DMS79 (cell line): Measurements from ENCODE around the gene SLC37A1.

ENCODE experiments used
- DNase-seq: peaks from one replicate; lab custom pipeline; 2025; lab: John Stamatoyannopoulos, UW

SLC37A1 gene

GRCh38 chr21:42507418-42507817, 6.2 kb upstream of the SLC37A1 start:
- DNase-seq = no peak

- no peak for DNase-seq
These were observed 5.3 kb upstream of the SLC37A1 start for GRCh38 chr21:42508371-42508770.

GRCh38 chr21:42509244-42509643, 4.4 kb upstream of the SLC37A1 start:
- DNase-seq = no peak

- no peak for DNase-seq
These were observed 1.2 kb upstream of the SLC37A1 start for GRCh38 chr21:42512346-42513034.

- no peak for DNase-seq
These were observed 582 bp downstream of the SLC37A1 start for GRCh38 chr21:42513985-42514882.

- peak; percentile 30 for DNase-seq
These were observed 1.2 kb downstream of the SLC37A1 start for GRCh38 chr21:42514883-42515228.

GRCh38 chr21:42515708-42516502, 2.3 kb downstream of the SLC37A1 start:
- DNase-seq = peak; percentile 79

GRCh38 chr21:42518215-42518614, 4.6 kb downstream of the SLC37A1 start:
- no peak for DNase-seq

GRCh38 chr21:42518626-42519025, 5.0 kb downstream of the SLC37A1 start:
- no peak for DNase-seq

GRCh38 chr21:42520628-42521253, 7.1 kb downstream of the SLC37A1 start:
- DNase-seq = no peak

GRCh38 chr21:42521384-42521783, 7.7 kb downstream of the SLC37A1 start:
- DNase-seq = no peak

GRCh38 chr21:42521805-42522204, 8.2 kb downstream of the SLC37A1 start:
- no peak for DNase-seq

- DNase-seq = no peak
These were observed 8.6 kb downstream of the SLC37A1 start for GRCh38 chr21:42522271-42522670.

GRCh38 chr21:42522771-42523170, 9.1 kb downstream of the SLC37A1 start:
- no peak for DNase-seq

- DNase-seq = no peak
These were observed 9.6 kb downstream of the SLC37A1 start for GRCh38 chr21:42523211-42523610.

- peak; percentile 42 for DNase-seq
These were observed 10.3 kb downstream of the SLC37A1 start for GRCh38 chr21:42523941-42524340.

GRCh38 chr21:42524341-42525028, 10.8 kb downstream of the SLC37A1 start:
- peak; percentile 98 for DNase-seq

- DNase-seq = no peak
These were observed 11.5 kb downstream of the SLC37A1 start for GRCh38 chr21:42525029-42525581.

- no peak for DNase-seq
These were observed 12.2 kb downstream of the SLC37A1 start for GRCh38 chr21:42525676-42526378.

- no peak for DNase-seq
These were observed 12.7 kb downstream of the SLC37A1 start for GRCh38 chr21:42526379-42526727.

- DNase-seq = no peak
These were observed 13.5 kb downstream of the SLC37A1 start for GRCh38 chr21:42527127-42527488.
